GM19099 (cell line): ENCODE results near the gene COX20.
A peak's percentile ranks its signal among the peaks of the same experiment; 100 is the strongest.

Source experiments
- POLR2A ChIP-seq: IDR thresholded peaks from 3 replicates; pipeline ENCODE4 v1.6.1; 2011; ENCODE audit warnings: low read depth; ENCODE audit not compliant: insufficient read length; ENCODE audit errors: extremely low read depth

Gene COX20

DNA sequence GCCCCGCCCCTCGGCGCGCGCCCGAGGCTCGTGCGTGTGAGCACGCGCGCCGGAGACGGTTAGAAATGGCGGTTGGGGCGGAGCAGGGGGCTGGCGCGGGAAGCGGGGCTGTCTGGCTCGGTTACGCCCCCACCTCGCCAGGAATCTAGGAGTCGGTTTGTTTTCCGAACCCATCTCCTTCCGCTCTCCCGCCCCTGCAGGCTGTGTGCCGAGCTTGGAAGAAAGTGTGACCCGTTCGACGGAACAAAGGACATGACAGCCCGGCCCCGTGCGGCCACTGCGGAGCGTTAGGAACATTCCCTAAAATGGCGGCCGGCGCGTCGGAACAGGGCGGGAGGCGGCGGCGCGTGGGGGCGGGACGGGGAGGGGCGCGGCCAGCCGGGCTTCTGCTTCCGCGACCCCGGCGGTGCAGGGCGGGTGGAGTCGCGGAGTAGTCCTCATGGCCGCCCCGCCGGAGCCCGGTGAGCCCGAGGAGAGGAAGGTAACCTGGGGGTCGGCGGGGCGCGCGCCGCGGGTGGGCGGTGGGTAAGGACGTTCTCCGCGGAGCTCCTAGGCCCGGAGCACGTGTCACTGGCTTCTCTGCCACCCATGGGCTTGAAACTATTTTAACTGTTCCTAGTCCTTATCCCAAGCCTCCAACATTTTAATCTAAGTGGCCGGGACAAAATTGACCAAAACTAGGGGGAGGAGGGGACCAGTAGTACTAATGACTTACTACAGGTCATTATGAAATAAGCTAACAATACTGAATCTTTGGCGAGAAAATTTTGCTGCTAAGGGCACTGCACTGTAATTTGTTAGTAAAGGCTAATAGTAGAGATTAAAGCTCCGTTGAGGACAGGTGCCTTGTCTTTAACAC lies at the start of gene COX20:
COX20 (plus strand) TSS at position 383 of the 859 bp plus-strand sequence; CDS start at position 440, 57 bp downstream.
- TF ChIP-seq POLR2A: peak; percentile 90

DNA sequence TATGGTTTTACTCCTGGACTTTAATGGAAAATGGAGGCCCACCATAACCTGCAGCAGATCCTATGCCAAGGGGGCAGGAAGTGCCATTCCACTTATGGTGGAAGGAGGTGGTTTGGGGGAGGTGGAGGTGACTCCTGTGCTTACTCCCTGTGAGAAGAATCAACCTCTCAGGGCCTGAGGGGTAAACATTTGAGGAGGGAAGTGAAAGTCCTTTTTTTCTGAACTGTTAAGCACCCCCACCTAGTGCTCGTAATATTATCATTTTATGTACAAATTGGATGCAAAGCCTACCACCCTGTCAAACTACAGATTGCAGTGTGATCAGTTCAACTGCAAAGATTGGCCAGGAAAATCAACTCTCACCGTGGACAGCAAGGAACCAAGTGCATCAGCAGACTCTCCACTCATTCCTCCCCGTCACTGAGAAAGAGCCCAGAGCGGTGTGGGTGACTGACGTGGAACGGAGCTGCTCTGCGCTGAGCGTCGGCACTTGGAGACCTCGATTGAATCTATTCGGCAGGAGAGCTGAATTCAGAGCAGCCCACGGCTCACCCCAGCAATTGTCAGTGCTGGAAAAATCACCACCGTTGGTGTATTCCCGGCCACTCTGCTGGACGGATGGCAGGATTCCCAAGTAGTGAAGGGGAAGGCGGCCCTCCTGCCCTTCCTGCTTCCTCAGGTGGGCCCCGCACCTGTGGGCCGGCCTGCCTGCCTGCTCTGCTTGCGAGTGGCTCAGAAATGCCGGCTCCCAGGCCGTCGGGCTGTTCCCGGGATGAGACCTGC lies 46.8 kb upstream of the COX20 start:
- no peak for TF ChIP-seq POLR2A

DNA sequence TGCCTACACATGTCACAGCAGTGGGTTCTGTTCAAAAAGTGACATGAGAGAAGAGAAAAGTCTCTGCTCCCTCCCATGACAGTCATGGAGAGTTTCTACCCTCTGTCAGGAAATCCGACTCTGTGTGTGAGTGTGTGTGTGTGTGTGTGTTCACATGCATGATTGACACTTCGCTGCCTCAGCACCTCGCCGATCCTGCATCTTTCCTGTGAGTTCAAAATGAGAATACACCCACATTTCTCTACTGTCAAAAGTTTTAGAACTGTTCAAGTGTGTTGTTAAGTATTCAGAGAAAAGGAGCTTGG lies 46.2 kb upstream of the COX20 start:
- no peak for TF ChIP-seq POLR2A

DNA sequence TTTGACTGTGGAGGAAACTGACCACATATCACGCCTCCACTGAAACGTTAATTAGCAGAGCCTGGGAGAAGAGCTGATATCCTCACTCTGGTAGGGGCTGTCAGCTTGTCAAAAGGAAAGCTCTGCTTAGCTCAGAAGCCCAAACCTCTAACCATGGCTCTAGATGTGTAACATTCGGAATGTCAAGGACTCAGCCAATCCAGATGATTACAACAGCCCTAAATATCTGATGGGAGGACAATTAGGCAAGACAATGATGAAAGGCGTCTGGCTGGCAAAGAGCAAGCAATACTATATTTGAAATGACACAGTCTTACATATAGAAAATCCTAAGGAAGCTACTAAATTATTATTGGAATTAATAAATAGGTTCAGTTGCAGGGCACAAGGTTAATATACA lies 45.7 kb upstream of the COX20 start:
- TF ChIP-seq POLR2A: no peak

DNA sequence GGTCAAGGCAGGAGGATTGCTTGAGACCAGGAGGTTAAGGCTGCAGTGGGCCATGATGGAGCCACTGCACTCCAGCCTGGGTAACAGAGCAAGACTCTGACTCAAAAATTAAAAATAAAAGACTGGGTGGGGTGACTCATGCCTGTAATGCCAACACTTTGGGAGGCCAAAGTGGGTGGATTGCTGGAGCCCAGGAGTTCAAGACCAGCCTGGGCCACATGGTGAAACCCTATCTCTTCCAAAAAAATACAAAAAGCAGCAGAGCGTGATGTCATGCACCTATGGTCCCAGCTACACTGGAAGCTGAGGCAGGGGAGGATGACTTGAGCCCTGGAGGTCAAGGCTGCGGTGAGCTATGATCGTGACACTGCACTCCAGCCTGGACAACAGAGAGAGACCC lies 44.4 kb upstream of the COX20 start:
- TF ChIP-seq POLR2A: no peak

GRCh38 chr1:244792188-244792850 lies 43.1 kb upstream of the COX20 start:
- TF ChIP-seq POLR2A: no peak

GRCh38 chr1:244794071-244794470 lies 41.4 kb upstream of the COX20 start:
- TF ChIP-seq POLR2A: no peak

GRCh38 chr1:244796719-244797406 lies 38.6 kb upstream of the COX20 start:
- no peak for TF ChIP-seq POLR2A

GRCh38 chr1:244800821-244801220 lies 34.6 kb upstream of the COX20 start:
- TF ChIP-seq POLR2A: no peak

GRCh38 chr1:244801246-244801645 lies 34.2 kb upstream of the COX20 start:
- TF ChIP-seq POLR2A: no peak

DNA sequence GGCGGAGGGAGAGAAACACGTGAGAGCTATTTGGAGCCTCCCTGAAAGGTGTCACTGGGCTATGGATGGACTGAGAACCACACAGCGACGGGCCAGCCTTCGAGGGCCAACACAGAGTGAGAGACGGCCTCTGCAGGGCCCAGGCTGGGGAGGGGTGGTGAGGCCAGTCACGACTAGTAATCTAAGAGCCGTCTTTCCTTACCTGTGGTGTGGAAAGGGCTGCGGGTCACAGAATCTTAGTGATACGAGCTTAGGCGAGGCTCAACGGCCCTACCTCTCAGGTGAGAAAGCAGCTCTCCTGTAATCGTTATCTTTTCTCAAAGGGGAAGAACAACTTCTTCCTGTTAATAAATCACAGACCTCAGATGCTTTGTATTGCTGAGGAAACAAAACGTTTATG lies 33.4 kb upstream of the COX20 start:
- TF ChIP-seq POLR2A: no peak

GRCh38 chr1:244802556-244803239 lies 32.8 kb upstream of the COX20 start:
- no peak for TF ChIP-seq POLR2A

DNA sequence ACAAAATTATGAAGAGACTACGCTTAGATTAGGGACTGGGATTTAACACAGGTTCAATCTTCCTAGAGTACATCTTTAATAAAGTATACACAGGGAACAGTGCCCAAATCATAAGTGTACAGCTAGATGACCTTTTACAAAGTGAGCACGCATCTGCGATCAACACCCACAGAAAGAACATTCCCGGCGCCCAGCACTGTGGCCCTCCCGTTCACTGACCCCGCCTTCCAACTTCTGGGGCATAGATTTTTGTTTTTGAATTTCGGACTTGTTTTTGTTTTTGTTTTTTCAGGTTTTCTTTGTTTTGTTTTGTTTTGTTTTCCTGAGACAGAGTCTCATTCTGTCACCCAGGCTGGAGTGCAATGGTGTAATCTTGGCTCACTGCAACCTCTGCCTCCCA lies 30.6 kb upstream of the COX20 start:
- no peak for TF ChIP-seq POLR2A

DNA sequence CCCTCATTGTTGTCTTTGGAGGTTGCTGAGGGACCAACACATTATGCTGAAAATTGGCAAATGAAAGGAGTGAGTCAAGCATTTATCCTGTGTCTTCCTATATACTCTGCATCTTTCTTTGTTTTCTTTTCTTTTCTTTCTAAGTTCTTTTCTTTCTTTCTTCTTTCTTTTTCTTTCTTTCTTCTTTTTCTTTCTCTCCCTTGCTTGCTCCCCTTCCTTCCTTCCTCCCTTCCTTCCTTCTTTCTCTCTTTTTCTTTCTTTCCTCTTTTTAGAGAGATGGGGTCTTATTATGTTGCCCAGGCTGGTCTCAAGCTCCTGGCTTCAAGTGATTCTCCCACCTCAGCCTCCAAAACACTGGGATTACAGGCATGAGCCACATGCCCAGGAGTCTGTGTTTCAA lies 28.3 kb upstream of the COX20 start:
- TF ChIP-seq POLR2A: no peak

GRCh38 chr1:244810221-244810620 lies 25.2 kb upstream of the COX20 start:
- no peak for TF ChIP-seq POLR2A

DNA sequence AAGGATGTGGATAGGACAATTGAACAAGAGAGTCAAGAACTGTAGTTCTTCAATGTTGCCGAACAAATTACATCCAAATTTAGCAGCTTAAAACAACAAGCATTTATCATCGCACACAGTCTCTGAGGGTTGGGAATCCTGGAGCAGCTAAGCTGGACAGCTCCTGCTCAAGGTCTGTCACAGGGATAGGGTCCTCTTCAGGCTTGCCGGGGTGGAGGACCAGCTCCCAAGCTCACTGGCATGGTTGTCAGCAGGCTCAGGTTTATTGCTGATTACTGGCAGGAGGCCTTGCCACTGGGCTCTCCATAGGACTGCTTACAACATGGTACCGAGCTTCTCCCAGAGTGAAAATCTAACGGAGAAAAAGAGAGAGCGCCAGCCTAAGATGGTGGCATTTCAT lies 22.1 kb upstream of the COX20 start:
- no peak for TF ChIP-seq POLR2A
